PC-9 (cell line): ENCODE results near the gene PLVAP.

Experiments
- EZH2 ChIP-seq: fragments of 200-600 bp; sonication (generic); IDR thresholded peaks from 2 replicates; pipeline ENCODE4 v1.8.0; 2017; ENCODE audit warnings: antibody characterized with exemption, low read depth
- TF ChIP-seq, protein P1 (sequence below): fragments of 200-600 bp; sonication (generic); conservative IDR thresholded peaks from 2 replicates; pipeline ENCODE4 v1.6.1; 2017; ENCODE audit warnings: mixed run types, antibody characterized with exemption, mild to moderate bottlenecking, moderate library complexity

DNA sequence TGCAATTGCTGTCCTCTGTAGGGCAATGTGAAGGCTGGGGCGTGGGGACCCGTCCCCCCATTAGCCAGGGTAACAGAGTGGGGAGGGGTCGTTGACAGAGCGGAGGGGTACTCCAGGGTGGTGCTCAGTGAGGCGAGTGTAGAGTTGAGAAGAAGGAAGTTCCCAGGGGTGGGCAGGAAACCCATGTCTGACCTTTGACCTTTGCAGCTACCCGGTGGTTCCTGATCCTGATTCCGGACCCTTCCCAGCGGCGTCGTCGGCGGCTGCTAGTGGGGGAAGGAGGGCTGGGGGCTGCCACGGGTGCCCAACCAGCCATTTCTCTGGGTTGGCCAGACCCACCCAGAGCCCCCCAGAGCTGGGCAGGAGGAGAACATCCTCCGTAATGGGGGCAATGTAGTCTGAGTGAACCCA, 2.1 kb upstream of the PLVAP start:
- TF ChIP-seq EZH2, result no peak
- TF ChIP-seq, protein P1, sequence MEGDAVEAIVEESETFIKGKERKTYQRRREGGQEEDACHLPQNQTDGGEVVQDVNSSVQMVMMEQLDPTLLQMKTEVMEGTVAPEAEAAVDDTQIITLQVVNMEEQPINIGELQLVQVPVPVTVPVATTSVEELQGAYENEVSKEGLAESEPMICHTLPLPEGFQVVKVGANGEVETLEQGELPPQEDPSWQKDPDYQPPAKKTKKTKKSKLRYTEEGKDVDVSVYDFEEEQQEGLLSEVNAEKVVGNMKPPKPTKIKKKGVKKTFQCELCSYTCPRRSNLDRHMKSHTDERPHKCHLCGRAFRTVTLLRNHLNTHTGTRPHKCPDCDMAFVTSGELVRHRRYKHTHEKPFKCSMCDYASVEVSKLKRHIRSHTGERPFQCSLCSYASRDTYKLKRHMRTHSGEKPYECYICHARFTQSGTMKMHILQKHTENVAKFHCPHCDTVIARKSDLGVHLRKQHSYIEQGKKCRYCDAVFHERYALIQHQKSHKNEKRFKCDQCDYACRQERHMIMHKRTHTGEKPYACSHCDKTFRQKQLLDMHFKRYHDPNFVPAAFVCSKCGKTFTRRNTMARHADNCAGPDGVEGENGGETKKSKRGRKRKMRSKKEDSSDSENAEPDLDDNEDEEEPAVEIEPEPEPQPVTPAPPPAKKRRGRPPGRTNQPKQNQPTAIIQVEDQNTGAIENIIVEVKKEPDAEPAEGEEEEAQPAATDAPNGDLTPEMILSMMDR, result no peak
